ENCODE data around the gene PUS1.

Gene PUS1

DNA sequence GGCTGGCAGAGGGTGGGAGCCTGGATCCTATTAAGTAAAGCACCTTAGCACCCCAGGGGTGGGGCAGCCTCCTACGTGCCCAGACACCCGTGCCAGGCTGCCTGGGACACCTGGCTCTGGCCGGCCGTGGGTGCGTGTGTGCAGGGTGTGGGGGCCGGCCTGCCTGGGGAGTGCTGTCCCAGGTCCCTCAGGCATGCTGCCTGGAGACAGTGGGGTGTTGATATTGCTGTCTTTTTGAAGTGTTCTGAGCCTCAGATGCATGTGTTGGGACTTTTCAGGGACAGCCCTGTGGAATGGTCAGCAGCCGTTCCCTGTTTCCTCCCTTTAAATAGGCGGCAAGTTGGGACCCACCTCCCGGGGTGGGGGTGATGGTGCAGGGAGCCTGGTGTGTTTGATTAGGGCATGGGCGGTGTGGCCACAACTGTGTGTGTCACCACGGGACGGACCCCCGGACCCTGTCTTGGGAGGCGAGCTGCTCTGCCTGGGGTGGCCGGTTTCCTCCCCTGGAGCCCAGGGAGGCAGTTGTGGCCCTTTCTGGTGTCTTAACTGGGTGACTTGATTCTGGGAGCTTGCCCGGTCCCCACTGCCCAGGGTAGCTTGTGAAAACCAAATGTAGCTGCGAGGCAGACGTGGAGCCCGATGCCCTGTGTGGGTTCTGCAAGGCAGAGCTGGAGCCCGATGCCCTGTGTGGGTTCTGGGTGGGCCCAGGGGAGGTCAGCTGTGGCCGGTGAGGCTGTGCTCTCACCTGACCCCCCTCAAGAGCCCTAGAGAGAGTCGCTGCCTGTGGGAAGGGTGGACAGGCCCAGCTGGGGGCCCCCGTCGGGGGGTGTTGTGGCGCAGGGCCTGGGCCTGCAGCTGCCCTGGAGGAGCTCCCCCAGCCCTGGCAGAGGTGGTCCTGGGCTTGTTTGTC is 26.5 kb upstream of the PUS1 start (continued):
- no peak for TF ChIP-seq ZNF792 (tag by site-specific recombination; IDR thresholded peaks at IDR 0.05)
- TF ChIP-seq, protein P1, sequence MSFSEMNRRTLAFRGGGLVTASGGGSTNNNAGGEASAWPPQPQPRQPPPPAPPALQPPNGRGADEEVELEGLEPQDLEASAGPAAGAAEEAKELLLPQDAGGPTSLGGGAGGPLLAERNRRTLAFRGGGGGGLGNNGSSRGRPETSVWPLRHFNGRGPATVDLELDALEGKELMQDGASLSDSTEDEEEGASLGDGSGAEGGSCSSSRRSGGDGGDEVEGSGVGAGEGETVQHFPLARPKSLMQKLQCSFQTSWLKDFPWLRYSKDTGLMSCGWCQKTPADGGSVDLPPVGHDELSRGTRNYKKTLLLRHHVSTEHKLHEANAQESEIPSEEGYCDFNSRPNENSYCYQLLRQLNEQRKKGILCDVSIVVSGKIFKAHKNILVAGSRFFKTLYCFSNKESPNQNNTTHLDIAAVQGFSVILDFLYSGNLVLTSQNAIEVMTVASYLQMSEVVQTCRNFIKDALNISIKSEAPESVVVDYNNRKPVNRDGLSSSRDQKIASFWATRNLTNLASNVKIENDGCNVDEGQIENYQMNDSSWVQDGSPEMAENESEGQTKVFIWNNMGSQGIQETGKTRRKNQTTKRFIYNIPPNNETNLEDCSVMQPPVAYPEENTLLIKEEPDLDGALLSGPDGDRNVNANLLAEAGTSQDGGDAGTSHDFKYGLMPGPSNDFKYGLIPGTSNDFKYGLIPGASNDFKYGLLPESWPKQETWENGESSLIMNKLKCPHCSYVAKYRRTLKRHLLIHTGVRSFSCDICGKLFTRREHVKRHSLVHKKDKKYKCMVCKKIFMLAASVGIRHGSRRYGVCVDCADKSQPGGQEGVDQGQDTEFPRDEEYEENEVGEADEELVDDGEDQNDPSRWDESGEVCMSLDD (tag by site-specific recombination; IDR thresholded peaks at IDR 0.05) = no peak
- no peak for TF ChIP-seq ZBTB20 (tag by site-specific recombination; IDR thresholded peaks at IDR 0.05)
- TF ChIP-seq ZFP41 (tag by site-specific recombination; IDR thresholded peaks at IDR 0.05; ENCODE audit: borderline replicate concordance) = no peak
- TF ChIP-seq, protein P2, sequence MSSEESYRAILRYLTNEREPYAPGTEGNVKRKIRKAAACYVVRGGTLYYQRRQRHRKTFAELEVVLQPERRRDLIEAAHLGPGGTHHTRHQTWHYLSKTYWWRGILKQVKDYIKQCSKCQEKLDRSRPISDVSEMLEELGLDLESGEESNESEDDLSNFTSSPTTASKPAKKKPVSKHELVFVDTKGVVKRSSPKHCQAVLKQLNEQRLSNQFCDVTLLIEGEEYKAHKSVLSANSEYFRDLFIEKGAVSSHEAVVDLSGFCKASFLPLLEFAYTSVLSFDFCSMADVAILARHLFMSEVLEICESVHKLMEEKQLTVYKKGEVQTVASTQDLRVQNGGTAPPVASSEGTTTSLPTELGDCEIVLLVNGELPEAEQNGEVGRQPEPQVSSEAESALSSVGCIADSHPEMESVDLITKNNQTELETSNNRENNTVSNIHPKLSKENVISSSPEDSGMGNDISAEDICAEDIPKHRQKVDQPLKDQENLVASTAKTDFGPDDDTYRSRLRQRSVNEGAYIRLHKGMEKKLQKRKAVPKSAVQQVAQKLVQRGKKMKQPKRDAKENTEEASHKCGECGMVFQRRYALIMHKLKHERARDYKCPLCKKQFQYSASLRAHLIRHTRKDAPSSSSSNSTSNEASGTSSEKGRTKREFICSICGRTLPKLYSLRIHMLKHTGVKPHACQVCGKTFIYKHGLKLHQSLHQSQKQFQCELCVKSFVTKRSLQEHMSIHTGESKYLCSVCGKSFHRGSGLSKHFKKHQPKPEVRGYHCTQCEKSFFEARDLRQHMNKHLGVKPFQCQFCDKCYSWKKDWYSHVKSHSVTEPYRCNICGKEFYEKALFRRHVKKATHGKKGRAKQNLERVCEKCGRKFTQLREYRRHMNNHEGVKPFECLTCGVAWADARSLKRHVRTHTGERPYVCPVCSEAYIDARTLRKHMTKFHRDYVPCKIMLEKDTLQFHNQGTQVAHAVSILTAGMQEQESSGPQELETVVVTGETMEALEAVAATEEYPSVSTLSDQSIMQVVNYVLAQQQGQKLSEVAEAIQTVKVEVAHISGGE (tag by site-specific recombination; conservative IDR thresholded peaks at IDR 0.05; ENCODE audit: low read depth) = no peak
- TF ChIP-seq, protein P3, sequence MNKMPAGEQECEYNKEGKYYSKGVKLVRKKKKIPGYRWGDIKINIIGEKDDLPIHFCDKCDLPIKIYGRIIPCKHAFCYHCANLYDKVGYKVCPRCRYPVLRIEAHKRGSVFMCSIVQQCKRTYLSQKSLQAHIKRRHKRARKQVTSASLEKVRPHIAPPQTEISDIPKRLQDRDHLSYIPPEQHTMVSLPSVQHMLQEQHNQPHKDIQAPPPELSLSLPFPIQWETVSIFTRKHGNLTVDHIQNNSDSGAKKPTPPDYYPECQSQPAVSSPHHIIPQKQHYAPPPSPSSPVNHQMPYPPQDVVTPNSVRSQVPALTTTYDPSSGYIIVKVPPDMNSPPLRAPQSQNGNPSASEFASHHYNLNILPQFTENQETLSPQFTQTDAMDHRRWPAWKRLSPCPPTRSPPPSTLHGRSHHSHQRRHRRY (tag by site-specific recombination; IDR thresholded peaks at IDR 0.05) = no peak
- TF ChIP-seq, protein P4, sequence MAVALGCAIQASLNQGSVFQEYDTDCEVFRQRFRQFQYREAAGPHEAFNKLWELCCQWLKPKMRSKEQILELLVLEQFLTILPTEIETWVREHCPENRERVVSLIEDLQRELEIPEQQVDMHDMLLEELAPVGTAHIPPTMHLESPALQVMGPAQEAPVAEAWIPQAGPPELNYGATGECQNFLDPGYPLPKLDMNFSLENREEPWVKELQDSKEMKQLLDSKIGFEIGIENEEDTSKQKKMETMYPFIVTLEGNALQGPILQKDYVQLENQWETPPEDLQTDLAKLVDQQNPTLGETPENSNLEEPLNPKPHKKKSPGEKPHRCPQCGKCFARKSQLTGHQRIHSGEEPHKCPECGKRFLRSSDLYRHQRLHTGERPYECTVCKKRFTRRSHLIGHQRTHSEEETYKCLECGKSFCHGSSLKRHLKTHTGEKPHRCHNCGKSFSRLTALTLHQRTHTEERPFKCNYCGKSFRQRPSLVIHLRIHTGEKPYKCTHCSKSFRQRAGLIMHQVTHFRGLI (tag by site-specific recombination; IDR thresholded peaks at IDR 0.05) = no peak
- TF ChIP-seq FEZF1 (tag by site-specific recombination; IDR thresholded peaks at IDR 0.05) = no peak
- TF ChIP-seq, protein P5, sequence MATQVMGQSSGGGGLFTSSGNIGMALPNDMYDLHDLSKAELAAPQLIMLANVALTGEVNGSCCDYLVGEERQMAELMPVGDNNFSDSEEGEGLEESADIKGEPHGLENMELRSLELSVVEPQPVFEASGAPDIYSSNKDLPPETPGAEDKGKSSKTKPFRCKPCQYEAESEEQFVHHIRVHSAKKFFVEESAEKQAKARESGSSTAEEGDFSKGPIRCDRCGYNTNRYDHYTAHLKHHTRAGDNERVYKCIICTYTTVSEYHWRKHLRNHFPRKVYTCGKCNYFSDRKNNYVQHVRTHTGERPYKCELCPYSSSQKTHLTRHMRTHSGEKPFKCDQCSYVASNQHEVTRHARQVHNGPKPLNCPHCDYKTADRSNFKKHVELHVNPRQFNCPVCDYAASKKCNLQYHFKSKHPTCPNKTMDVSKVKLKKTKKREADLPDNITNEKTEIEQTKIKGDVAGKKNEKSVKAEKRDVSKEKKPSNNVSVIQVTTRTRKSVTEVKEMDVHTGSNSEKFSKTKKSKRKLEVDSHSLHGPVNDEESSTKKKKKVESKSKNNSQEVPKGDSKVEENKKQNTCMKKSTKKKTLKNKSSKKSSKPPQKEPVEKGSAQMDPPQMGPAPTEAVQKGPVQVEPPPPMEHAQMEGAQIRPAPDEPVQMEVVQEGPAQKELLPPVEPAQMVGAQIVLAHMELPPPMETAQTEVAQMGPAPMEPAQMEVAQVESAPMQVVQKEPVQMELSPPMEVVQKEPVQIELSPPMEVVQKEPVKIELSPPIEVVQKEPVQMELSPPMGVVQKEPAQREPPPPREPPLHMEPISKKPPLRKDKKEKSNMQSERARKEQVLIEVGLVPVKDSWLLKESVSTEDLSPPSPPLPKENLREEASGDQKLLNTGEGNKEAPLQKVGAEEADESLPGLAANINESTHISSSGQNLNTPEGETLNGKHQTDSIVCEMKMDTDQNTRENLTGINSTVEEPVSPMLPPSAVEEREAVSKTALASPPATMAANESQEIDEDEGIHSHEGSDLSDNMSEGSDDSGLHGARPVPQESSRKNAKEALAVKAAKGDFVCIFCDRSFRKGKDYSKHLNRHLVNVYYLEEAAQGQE (tag by site-specific recombination; IDR thresholded peaks at IDR 0.05) = no peak; the same call in 1 of the 2 replicates
- no peak for TF ChIP-seq ZNF596 (tag by site-specific recombination; IDR thresholded peaks at IDR 0.05)
- TF ChIP-seq GLIS1 (tag by site-specific recombination; IDR thresholded peaks at IDR 0.05) = peak; percentile 87
- TF ChIP-seq ZNF221 (tag by site-specific recombination; IDR thresholded peaks at IDR 0.05; ENCODE audit: borderline replicate concordance) = no peak
- TF ChIP-seq, protein P6, sequence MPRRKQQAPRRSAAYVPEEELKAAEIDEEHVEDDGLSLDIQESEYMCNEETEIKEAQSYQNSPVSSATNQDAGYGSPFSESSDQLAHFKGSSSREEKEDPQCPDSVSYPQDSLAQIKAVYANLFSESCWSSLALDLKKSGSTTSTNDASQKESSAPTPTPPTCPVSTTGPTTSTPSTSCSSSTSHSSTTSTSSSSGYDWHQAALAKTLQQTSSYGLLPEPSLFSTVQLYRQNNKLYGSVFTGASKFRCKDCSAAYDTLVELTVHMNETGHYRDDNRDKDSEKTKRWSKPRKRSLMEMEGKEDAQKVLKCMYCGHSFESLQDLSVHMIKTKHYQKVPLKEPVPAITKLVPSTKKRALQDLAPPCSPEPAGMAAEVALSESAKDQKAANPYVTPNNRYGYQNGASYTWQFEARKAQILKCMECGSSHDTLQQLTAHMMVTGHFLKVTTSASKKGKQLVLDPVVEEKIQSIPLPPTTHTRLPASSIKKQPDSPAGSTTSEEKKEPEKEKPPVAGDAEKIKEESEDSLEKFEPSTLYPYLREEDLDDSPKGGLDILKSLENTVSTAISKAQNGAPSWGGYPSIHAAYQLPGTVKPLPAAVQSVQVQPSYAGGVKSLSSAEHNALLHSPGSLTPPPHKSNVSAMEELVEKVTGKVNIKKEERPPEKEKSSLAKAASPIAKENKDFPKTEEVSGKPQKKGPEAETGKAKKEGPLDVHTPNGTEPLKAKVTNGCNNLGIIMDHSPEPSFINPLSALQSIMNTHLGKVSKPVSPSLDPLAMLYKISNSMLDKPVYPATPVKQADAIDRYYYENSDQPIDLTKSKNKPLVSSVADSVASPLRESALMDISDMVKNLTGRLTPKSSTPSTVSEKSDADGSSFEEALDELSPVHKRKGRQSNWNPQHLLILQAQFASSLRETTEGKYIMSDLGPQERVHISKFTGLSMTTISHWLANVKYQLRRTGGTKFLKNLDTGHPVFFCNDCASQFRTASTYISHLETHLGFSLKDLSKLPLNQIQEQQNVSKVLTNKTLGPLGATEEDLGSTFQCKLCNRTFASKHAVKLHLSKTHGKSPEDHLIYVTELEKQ (tag by site-specific recombination; IDR thresholded peaks at IDR 0.05; ENCODE audit: borderline replicate concordance) = no peak
- no peak for TF ChIP-seq ZNF558 (tag by site-specific recombination; IDR thresholded peaks at IDR 0.05)
- peak; percentile 18; the same call in 1 of the 2 replicates for TF ChIP-seq ZNF341 (tag by site-specific recombination; IDR thresholded peaks at IDR 0.05; ENCODE audit: low read depth)
- 0 out of 2 replicates have a peak, but pooled peaks have one; percentile 22 for TF ChIP-seq ZFP69B (tag by site-specific recombination; IDR thresholded peaks at IDR 0.05)
- no peak for TF ChIP-seq SP7 (tag by site-specific recombination; IDR thresholded peaks at IDR 0.05)
- no peak for TF ChIP-seq ZNF19 (tag by site-specific recombination; IDR thresholded peaks at IDR 0.05; ENCODE audit: low read depth)
- TF ChIP-seq, protein P7, sequence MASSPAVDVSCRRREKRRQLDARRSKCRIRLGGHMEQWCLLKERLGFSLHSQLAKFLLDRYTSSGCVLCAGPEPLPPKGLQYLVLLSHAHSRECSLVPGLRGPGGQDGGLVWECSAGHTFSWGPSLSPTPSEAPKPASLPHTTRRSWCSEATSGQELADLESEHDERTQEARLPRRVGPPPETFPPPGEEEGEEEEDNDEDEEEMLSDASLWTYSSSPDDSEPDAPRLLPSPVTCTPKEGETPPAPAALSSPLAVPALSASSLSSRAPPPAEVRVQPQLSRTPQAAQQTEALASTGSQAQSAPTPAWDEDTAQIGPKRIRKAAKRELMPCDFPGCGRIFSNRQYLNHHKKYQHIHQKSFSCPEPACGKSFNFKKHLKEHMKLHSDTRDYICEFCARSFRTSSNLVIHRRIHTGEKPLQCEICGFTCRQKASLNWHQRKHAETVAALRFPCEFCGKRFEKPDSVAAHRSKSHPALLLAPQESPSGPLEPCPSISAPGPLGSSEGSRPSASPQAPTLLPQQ (tag by site-specific recombination; IDR thresholded peaks at IDR 0.05) = peak; percentile 47; the same call in 1 of the 2 replicates
- no peak for TF ChIP-seq ZNF677 (tag by site-specific recombination; IDR thresholded peaks at IDR 0.05)

Data from HEK293 (cell line).